Fibroblast of peridontal ligament (primary cell): ENCODE measurements around the gene ARPC2.
"Not testable (repeated sequence)": the region's sequence is repeated elsewhere in the genome, so short reads cannot be mapped to it uniquely, and the experiment has no call there.

Experiments
- DNase-seq: peaks from one replicate; pipeline ENCODE4 v3.0.0-alpha.2; 2010; ENCODE audit errors: extremely low read depth

ARPC2 gene

DNA sequence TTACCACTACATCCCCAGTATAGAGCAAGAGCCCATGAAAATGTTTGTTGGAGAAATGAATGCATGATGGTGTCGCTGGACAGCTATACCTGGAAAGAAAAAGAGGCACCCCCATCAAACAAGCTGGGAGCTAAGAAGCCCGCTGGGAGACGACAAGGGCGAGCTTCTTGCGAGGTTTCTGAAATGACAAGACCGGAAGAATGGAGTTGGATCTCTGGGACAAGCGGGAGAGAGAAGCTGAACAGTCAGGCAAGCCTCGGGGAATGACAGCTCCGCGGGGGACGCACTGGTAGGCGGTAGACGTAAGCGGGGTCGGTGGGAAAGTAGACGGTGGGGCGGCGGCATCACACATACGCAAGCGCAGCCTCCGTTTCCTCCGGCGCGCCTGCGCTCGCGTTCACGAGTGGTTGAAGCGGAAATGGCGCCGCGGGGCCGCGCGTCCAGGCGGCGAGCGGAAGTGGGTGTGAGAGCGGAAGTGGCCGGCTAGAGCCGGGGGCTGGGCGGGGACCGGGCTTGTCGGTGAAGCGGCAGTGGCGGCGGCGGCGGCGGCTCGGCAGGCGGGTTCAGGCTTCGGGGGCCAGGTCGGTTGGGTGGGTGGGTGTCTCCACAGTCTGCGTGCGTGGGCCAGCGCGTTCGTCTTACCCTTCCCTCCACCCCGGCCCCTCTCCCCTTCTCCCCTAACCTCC lies at the start of gene ARPC2:
TSS of gene ARPC2 (plus strand) at position 516 of the 686 bp plus-strand sequence. CDS start 282 bp downstream, outside the sequence.
- peak; percentile 91 for DNase-seq

DNA sequence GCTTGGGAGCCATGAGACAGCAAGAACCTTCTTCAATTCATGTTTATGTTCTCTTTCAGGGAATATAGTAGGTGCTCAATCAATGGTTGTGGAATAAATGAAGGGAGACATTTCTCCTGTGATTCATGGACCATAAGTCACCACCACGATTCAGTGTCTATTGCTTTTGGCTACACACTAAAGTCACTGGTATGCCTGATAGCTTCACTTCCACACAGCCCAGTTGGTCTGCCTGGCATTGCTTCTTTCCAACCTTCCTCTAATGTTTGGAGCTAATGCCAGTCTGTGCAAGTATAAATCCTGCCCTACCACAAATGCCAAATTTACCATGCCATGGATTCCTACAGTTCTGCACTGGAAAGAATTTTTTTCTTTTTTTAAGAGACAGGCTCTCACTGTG lies 49.0 kb upstream of the ARPC2 start:
- DNase-seq: no peak

DNA sequence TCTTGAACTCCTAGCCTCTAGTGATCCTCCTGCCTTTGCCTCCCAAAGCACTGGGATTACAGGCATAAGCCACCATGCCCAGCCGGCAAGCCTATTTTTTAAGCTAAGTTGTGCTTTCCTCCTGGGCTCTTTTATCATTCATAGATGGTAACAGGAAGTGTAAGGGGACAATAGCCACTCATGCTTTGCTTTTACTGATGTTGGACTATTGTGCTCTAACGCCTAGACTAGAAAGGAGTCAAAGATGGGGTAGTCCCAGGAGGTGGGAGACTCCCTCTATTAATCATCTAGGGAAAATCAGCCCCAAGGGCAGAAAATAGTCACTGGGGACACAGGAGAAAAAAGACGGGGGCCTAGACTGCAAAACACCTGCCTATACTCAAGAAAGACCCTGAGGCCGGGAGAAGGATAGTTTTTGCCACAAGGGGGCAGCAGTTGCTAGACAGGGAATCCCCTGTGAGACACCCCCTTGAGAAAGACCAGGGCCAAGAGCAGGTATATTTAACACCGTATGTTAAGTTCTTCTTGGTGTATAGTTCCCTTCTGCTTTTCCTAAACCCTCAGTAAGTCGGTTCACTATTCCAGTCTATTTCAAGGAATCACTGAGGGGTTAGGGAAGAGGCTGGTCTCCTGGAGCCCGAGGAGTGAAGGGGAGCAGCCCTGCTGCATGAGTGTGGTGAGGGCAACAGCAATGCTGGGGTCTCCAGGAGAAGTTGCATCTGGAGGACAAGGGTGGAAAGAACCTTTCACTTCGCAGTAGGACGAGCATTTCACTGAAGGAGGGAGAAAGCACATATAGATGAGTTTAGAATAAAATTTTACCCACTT lies 48.1 kb upstream of the ARPC2 start:
- DNase-seq: no peak

GRCh38 chr2:218169757-218170546 lies 47.0 kb upstream of the ARPC2 start:
- no peak for DNase-seq

DNA sequence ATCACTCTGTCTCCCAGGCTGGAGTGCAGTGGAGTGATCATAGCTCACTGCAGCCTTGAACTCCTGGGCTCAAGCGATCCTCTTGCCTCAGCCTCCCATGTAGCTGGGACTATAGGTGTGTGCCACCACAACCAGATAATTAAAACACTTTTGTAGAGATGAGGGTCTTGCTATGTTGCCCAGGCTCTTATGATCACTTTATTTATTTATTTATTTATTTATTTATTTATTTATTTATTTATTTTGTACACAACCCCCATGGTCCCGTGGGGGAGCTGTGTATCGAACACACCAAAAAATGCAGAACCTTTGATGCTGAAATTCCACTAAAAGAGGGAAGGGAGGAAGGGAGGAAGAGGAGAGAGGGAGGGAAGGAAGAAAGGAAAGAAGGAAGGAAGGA lies 45.2 kb upstream of the ARPC2 start:
- not testable (repeated sequence) for DNase-seq

GRCh38 chr2:218172845-218173244 lies 44.1 kb upstream of the ARPC2 start:
- no peak for DNase-seq

DNA sequence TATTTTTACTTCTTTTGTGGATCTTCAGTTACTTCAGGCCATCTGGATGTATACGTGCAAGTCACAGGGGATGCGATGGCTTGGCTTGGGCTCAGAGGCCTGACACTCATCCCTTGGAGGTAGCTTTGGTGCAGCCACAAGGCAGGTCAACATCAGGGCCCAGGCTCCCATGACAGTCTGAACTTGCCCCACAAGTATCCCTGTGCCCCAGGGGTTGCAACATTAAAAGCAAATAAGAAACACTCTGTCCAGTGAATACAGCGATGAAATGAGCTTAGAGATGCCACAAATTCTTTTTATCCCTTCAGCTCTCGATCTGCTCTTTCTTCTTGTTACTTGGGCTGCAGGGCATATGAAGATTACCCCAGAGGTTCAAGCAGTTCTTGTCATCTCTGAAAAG lies 37.2 kb upstream of the ARPC2 start:
- no peak for DNase-seq

- no peak for DNase-seq
These were observed 36.4 kb upstream of the ARPC2 start for GRCh38 chr2:218180467-218181114.

DNA sequence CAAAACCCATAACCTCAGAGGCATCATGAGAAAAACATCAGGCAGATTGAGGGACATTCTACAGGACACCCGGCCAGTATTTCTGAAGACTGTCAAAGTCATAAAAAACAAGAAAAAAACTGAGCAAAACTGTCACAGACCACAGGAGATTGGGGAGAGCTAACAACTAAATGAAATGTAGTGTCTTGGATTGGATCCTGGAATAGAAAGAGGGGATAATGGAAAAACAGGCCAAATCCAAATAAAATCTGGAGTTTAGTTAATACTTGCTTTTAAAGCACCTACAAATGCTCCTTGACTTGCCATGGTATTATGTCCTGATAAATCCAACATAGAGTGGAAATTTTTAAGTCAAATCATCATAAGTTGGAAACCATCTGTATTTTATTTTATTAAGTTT lies 32.7 kb upstream of the ARPC2 start:
- DNase-seq: no peak

DNA sequence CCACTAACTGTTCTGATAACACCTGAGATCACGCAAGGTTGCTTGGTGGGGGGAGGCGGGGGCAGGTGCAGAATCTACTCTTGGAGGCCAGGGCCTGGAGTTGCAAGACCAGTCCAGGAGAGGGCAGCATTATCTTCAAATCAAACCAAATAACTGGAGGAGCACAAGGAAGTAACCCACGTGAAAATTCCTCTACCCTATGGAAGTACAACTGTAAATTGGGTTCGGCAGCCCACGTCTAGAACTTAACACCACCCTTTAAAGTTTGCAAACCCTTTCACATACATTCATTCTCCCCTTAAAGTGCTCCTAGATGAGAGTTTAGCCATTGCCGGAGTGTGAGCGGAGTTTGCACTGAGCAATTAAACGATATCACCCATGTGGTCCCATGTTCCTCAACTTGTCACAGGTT lies 30.6 kb upstream of the ARPC2 start:
- DNase-seq: peak; percentile 77

DNA sequence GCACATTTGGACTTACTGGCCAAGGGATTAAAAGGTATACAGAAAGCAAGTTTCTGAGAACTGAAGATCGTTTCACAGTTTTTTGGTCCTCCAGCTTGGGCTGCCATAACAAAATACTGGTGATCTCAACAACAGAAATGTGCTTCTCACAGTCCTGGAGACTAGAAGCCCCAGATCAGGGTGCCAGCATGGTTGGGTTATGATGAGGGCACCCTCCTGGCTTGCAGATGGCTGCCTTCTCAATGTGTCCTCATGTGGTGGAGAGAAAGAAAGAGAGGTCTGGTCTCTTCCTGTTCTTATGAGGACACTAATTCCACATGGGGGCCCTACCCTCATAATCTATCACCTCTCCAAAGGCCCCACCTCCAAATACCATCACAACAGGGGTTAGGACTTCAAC lies 30.1 kb upstream of the ARPC2 start:
- DNase-seq: no peak

GRCh38 chr2:218187296-218188015 lies 29.5 kb upstream of the ARPC2 start:
- DNase-seq: no peak

DNA sequence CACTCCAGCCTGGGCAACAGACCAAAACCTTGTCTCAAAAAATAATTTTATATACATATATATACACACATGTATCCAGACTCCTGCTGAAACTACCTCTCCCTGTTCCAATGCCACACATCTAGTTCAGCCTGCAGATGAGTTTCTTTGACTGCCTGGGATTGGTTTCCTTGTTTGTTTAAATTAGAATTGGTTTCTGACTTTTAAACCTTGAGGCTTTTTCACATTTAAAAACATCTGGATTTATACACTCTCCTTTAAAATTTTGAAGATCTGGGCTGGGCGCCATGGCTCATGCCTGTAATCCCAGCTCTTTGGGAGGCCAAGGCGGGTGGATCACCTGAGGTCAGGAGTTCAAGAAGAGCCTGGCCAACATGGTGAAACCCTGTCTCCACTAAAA lies 28.5 kb upstream of the ARPC2 start:
- no peak for DNase-seq

- no peak for DNase-seq
These were observed 24.0 kb upstream of the ARPC2 start for GRCh38 chr2:218192902-218193430.

GRCh38 chr2:218193701-218194100 lies 23.3 kb upstream of the ARPC2 start:
- DNase-seq: no peak

- no peak for DNase-seq
These were observed 22.1 kb upstream of the ARPC2 start for GRCh38 chr2:218194880-218195279.

DNA sequence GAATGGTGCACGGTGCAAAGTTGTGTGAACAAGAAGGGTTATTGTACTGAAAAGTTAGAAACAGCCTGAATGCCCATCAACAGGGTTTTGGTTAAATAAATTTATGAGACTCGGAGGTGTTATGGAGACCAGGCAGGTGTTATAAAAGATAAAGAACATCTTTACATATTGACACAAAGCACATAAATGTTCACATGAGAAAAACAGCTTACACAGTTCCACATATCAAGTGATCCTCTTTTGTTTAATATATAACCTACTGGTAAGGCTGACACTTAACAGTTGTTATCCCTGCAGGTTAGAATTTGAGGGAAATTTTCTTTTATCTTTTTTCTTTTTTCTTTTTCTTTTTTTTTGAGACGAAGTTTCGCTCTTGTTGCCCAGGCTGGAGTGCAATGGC lies 20.0 kb upstream of the ARPC2 start:
- DNase-seq: no peak

DNA sequence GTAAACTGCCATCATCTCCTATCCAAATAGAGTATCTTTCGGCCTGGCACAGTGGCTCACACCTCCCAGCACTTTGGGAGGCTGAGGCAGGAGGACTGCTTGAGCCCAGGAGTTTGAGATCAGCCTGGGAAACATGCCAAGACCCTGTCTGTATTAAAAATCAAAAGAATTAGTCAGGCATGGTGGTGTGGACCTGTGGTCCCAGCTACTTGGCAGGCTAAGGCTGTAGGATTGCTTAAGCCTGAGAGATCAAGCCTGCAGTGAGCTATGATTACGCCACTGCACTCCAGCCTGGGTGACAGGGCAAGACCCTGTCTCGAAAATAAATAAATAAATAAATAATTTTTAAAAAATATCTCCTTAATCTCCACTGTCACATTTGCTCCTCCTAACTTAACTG lies 14.7 kb upstream of the ARPC2 start:
- no peak for DNase-seq

DNA sequence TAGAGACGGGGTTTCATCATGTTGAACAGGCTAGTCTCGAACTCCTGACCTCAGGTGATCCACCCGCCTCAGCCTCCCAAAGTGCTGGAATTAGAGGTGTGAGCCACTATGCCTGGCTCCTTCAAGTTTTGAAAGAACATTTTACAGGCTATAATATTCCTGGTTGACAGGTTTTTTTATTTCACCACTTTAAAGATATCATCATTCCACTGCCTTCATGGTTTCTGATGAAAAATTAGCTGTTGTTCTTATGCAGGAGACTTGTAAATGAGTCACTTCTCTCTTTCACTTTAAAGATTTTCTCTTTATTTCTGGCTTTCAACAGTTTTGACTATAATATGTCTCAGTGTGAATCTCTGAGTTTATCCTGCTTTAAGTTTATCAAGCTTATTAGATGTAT lies 7.9 kb upstream of the ARPC2 start:
- no peak for DNase-seq

DNA sequence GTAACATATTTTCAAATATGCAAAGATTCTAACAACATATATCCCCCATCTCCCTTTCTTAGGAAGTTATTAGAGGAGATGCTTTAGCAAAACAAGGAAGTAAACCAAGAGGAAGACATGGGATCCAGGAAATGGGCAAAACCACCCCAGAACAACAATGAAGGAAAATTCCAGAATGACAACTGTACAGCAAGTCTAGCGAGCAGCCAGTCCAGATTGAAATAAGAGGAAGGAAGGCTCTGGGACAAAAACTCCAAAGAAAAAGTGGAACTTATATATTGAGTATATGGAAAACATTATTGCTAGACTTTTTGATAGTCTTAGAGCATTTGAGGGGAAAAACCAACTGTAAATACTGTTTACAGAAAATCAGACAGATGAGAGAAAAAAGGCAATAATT lies 2.9 kb upstream of the ARPC2 start:
- no peak for DNase-seq

DNA sequence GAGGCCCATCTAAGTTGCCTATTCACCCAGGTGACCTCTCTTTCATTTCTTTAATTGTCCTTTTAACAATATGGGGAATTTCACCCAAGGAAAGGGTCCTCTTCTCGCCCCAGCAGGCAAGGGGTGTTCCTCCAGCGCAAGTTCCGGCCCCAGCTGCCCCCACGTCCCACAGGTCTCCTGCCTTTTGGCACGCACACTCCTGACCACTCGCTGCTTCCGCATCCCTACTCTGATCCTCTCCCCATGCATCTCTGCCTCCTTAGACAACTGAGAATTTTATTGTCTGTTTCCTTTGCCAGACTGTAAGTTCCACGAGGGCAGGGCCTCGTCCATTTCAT lies 684 bp upstream of the ARPC2 start:
- no peak for DNase-seq
